GM18873 (cell line): ENCODE measurements around the gene CRTC1.
"Not testable (repeated sequence)": the region's sequence is repeated elsewhere in the genome, so short reads cannot be mapped to it uniquely, and the experiment has no call there.

ENCODE experiments used
- ATAC-seq: cut with Tn5 transposase; IDR thresholded peaks from one replicate; pipeline ENCODE4 v1.9.1; 2021; ENCODE audit warnings: mild to moderate bottlenecking, moderate library complexity, moderate number of reproducible peaks; ENCODE audit not compliant: unreplicated experiment, low FRiP score

The CRTC1 gene

GRCh38 chr19:18723871-18724377 is 40.4 kb downstream of the CRTC1 start:
- ATAC-seq = no peak

- no peak for ATAC-seq
These were observed 42.6 kb downstream of the CRTC1 start for GRCh38 chr19:18725841-18726770.

- ATAC-seq = no peak
These were observed 43.4 kb downstream of the CRTC1 start for GRCh38 chr19:18726846-18727245.

- not testable (repeated sequence) for ATAC-seq
These were observed 44.1 kb downstream of the CRTC1 start for GRCh38 chr19:18727602-18728001.

GRCh38 chr19:18729933-18730530 is 46.6 kb downstream of the CRTC1 start:
- no peak for ATAC-seq

GRCh38 chr19:18730885-18731513 is 47.5 kb downstream of the CRTC1 start:
- no peak for ATAC-seq

GRCh38 chr19:18731562-18732008 is 48.1 kb downstream of the CRTC1 start:
- ATAC-seq = no peak

- ATAC-seq = no peak
These were observed 49.7 kb downstream of the CRTC1 start for GRCh38 chr19:18733196-18733647.

GRCh38 chr19:18733762-18734332 is 50.4 kb downstream of the CRTC1 start:
- not testable (repeated sequence) for ATAC-seq

GRCh38 chr19:18735324-18735723 is 51.8 kb downstream of the CRTC1 start:
- no peak for ATAC-seq

GRCh38 chr19:18735752-18736151 is 52.3 kb downstream of the CRTC1 start:
- no peak for ATAC-seq

- no peak for ATAC-seq
These were observed 53.2 kb downstream of the CRTC1 start for GRCh38 chr19:18736415-18737336.

GRCh38 chr19:18737337-18737953 is 54.0 kb downstream of the CRTC1 start:
- no peak for ATAC-seq

- ATAC-seq = no peak
These were observed 54.5 kb downstream of the CRTC1 start for GRCh38 chr19:18737954-18738351.

- no peak for ATAC-seq
These were observed 55.6 kb downstream of the CRTC1 start for GRCh38 chr19:18738961-18739690.

- ATAC-seq = no peak
These were observed 57.9 kb downstream of the CRTC1 start for GRCh38 chr19:18741124-18742121.

- no peak for ATAC-seq
These were observed 58.8 kb downstream of the CRTC1 start for GRCh38 chr19:18742324-18742723.
